GM12872 (cell line): ENCODE results near the gene LRRC4C.

Experiments used
- CTCF ChIP-seq: IDR thresholded peaks from 3 replicates; pipeline ENCODE4 v1.5.1; 2011; ENCODE audit warnings: low read depth, mild to moderate bottlenecking, low read length, moderate library complexity; ENCODE audit not compliant: insufficient read depth

Gene LRRC4C

GRCh38 chr11:41459465-41460401 lies at the start of gene LRRC4C:
Gene LRRC4C (minus strand): TSS chr11:41459652.
- TF ChIP-seq CTCF, result no peak

GRCh38 chr11:41508121-41508520 lies 48.7 kb upstream of the LRRC4C start:
- TF ChIP-seq CTCF, result no peak

GRCh38 chr11:41499429-41499828 lies 40.0 kb upstream of the LRRC4C start:
- no peak for TF ChIP-seq CTCF

GRCh38 chr11:41498726-41499125 lies 39.3 kb upstream of the LRRC4C start:
- TF ChIP-seq CTCF, result peak; percentile 12; the same call in 1 of the 3 replicates

- TF ChIP-seq CTCF, result no peak
Measured at GRCh38 chr11:41497974-41498373, 38.5 kb upstream of the LRRC4C start.

- TF ChIP-seq CTCF, result no peak
Measured at GRCh38 chr11:41494716-41495115, 35.3 kb upstream of the LRRC4C start.

- no peak for TF ChIP-seq CTCF
Measured at GRCh38 chr11:41486424-41486823, 27.0 kb upstream of the LRRC4C start.
